ENCODE results near the gene VMO1.
"Not testable (repeated sequence)": the region's sequence is repeated elsewhere in the genome, so short reads cannot be mapped to it uniquely, and the experiment has no call there.

The VMO1 gene, protein sequence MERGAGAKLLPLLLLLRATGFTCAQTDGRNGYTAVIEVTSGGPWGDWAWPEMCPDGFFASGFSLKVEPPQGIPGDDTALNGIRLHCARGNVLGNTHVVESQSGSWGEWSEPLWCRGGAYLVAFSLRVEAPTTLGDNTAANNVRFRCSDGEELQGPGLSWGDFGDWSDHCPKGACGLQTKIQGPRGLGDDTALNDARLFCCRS

DNA sequence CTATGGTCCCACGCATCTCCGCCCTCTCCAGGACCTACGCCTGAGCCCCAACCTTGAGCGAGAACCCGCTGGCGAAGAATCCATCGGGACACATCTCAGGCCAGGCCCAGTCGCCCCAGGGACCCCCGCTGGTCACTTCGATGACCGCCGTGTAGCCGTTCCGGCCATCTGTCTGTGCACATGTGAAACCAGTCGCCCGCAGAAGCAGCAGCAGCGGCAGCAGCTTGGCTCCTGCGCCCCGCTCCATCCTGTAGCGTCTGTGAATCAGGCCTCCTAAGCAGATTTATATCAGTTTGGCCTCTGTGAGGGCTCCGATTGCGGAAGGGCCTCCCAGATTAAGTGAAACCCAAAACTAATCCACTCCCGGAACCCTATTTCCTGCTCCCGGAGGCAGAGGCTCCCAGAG is at the start of gene VMO1:
Gene VMO1, minus strand, starts transcription at position 259 of the 406 bp plus-strand sequence. Its CDS starts 12 bp downstream, at position 247.
- DNase-seq = peak; percentile 56

DNA sequence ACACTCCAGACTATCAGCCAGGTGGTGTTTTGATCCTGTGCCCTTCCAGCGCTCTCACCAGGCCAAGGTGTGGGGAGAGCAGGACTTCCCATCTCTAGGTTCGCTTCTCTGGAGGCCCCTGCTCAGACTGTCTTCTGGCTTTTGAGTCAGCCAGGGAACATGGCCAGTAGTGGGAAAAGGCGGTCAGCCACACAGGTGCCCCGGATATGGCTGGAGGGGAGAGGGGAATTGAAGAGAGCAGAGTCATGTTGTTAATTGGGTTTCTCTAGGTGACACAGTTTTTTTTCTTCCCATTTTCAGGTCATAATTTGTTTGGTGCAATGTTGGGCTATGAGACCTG is 48.5 kb upstream of the VMO1 start:
- no peak for DNase-seq

DNA sequence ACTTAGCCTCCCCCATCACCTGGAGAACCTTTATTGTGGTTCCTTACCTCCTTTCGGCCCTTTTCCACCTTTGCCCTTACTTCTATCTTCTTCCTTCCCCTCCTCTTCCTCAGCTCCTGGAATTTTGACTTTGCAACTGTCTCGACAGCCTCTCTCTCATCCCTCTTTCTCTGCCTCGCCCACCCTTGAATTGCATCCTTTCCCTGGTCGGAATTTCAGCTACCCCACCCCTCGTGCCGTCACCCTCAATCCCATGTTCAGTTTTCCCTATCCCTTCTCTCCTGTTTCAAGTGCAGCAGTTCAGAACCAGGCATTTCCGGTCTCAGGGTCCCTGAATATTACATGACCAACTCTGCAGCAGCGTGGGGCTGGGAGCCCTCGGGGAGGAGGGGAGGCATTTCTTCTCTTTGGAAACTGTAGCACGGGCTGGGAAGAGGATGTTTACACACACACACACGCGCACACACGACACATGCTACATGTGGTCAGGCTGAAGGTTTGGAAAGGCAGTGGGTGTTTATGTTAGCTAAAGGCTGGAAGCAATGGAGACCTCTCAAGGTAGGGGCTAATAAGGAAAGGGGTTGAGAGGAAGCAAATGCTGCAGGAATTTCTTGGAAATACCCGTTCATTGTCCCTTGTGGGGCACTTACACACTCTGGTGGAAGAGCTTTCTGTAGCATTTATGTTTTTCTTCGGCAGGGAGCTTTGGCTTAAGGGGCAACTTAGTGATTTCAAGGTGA is 47.9 kb upstream of the VMO1 start:
- peak; percentile 68 for DNase-seq

DNA sequence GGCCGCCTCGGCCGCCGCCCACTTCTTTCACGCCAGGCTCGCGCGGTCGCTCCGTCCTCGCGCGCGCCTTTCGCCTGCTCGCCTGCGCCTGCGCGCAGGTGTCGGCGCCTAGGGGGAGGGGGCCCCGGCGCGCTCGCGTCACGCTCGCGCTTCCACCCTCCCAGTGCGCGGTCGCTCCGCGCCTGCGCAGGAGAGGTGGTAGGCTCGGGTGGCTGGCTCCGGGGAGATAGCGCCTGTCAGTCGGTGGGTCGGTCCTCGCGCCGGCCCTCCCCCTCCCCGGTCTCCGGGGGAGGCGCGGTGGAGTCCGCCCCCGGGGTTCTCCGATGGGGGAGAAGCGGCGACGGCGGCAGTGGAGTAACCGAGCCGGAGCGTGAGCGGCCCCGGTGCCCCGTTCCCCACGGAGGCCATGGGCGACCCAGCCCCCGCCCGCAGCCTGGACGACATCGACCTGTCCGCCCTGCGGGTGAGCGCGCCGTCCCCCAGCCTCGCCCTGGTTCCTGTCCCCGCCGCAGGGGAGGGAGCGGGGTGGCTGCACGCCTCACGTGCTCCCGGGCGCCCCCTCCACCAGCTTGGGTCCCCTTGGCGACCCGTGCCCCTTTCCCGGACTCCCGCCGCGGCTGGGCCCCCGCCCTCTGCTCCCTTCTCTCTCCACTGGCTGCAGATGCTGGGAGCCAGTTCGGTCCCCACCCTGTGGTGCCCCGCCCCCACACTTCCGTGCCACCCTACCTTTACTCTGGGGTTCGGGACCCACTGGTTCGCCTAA is 47.2 kb upstream of the VMO1 start, which contains the start of gene MINK1:
Gene MINK1, plus strand, starts transcription at position 163 of the 763 bp plus-strand sequence. Its CDS starts 244 bp downstream, at position 407.
- peak; percentile 94 for DNase-seq

DNA sequence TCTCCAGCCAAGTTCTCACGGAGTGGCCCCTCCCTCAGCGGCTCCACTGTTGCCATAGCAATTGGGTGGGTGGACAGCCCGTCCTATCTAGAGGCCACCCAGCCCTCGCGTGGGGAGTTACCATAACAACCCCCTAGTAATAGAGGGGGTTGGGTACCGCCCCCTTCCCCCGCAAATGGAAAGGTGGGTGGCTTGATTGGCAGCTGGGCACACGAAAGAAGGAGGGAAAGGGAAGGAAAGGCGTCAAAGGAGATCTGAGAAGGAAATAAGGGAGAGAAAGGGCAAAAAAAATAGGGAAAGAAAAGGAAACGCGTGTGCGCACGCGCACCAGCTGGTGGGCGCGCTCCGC is 46.6 kb upstream of the VMO1 start:
- DNase-seq = not testable (repeated sequence)

DNA sequence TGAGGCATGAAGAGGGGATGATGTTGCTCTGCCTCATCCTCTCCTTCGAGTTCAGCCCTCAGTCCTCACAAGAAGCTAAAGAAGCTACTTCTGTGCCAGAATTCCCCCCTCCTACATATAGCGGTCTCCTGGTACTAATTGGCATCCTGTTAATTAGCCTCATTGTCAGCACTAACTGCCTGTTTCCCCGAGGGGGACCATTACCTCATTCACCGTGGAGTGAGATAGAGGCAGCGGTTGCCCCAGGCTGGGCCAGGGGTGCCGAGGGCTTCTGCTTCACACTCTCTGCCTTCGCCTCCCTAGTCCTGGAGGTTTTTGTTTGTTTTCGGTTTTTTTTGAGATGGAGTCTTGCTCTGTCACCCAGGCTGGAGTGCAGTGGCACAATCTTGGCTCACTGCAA is 41.2 kb upstream of the VMO1 start:
- no peak for DNase-seq

DNA sequence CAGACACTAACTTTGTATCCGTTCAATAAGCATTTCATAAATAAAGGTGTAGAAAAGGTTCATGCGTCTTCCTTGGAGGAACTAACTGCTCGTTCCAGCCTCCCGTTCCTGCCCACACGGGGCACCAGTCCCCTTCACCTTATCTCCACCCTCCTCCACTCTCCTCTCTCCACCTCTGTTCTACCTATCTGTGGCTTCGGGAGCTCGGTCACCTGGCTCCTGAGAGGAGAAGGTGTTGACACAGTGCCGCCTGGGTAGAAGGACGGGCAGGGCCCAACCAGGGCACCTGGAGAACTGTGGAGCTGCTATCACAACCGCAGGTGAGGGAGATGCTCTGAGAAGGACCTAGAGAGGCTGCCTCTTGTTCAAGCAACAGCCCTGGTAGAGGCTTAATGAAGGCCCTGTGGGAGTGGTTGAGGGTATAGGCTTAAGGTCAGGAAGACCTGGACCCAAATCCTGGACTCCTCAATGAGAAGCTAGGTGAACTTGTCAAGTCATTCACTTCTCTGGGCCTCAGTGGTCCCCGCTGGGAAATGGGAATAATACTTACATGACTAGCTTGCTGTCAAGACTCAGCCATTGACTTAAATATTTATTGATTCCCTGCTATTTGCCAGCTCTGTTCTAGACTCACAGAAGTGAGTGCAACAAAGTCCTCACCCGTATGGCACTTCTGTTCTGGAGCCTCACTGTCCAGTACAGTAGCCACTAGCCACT is 37.4 kb upstream of the VMO1 start:
- DNase-seq = no peak

DNA sequence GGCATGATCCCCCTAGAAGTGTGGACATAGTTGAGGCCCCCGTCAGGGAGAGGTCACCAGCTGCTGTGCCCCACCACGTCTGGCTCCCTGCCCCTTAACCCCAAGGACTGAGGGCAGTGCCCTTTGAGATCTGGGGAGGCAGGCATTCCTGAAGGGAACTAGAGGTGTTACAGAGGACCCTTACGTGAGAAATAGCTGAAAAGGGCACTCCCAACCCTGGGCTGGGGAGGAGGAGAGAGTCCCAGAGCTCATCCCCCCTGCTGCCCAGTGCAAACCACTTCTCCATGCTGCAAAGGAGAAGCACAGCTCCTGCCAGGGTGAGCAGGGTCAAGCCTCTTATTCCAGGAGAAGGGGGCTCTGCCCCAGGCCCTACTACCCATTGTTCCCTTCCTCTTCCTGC is 36.7 kb upstream of the VMO1 start:
- DNase-seq = no peak

DNA sequence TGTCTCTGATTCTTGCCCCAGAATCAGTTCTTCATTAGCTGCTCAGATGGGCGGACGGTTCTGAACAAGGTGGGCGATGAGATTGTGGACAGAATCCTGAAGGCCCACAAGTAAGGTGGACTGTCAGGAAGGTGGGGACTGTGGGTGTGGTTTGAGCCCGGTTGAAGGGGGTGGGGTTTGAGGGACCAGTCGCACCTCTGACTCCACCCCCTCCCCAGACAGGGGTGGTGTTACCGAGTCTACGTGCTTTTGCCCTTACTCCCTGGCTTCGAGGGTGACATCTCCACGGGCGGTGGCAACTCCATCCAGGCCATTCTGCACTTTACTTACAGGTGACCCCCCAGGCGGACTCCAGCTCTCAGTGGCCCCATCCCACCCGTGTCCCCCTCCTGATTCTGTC is 32.1 kb upstream of the VMO1 start:
- DNase-seq = no peak

DNA sequence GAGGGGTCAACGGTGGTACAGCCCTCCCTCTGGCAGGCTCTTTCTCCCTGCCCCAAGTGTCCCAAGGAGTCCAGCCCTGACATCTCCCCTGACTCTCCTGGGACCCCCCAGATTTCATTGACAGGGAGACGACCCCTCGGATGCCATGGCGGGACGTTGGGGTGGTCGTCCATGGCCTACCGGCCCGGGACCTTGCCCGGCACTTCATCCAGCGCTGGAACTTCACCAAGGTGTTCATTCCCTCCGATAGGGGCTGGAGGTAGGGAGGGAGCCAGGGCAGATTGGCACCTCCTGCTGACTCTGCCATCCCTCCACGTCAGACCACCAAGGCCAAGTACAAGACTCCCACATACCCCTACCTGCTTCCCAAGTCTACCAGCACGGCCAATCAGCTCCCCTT is 30.7 kb upstream of the VMO1 start:
- DNase-seq = no peak

DNA sequence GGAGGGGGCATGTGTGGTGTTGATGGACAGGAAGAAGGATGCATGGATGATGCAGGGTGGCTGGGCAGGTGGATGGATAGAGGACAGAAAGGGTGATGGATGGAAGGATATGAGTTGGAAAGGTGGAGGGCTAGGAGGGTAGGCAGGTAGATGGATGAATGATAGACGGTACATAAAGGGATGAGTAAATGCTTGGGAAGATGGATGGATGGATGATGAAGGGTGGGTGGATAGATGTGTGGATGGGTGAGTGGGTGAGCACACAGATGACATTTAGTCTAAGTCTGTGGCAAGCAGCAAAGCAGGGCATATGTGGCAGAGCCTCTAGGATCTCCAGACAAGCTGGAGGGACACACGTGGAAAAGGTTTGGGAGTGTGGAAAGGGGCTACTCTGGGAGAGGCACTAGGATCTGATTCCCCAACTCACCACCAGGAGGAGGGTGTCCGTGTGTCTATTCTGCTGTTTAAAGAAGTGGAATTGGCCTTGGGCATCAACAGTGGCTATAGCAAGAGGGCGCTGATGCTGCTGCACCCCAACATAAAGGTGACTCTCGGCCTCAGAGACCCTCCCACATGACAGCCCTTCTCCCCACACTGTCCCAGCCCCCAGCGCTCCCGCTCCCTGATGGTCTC is 29.0 kb upstream of the VMO1 start:
- DNase-seq = no peak

DNA sequence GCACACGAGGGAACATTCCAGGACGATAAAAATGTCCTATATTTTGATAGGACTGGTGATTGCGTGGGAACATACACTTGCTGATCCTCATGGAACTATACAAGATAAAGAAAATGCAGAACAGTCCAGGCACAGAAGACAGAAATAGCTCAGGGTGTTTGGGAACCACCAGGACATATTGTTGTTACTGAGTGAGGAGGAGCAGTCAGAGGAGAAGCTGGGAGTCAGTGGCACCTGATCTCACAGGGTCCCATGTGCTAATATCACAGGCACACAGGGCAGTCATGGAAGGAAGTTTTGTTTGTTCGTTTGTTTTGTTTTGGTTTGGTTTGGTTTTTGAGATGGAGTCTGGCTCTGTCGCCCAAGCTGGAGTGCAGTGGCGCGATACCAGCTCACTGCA is 26.5 kb upstream of the VMO1 start:
- DNase-seq = no peak

DNA sequence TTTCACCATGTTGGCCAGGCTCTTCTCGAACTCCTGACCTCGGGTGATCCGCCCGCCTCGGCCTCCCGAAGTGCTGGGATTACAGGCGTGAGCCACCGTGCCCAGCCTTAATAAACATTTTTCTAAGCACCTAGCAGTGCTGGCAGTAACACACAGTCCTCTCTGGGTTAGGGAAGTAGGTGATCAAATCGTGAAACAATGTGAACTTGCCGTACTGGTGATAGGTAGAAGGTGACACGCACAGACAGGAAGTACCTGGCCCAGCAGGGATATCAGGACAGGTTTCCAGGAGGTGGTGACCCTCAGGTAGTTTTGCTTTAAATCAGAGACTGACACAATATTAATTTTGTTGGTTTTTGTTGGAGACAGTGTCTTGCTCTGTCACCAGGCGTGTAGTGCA is 25.3 kb upstream of the VMO1 start:
- no peak for DNase-seq

DNA sequence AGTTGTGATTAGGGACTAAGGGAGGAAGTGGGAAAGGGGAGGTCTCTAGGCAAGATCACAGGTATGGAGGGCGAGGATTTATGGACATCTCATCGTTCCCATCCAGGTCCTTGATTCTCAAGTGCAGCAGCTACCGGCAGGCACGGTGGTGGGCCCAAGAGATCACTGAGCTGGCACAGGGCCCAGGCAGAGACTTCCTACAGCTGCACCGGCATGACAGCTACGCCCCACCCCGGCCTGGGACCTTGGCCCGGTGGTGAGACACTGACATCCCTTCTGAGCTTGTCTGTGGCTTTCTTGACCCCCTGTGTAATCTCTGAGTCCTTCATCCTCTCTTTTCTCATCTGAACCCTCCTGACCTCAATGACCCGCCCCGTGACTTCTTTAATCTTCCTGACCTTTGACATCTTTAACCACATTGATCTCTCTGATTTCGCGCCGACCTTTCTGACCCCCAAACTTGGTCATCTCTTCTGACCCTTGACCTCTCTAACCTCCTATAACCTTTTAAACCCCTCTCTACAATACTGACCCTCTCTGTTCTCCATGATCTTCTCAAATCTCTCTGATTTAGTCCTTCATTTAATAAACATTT is 24.6 kb upstream of the VMO1 start:
- DNase-seq = no peak

DNA sequence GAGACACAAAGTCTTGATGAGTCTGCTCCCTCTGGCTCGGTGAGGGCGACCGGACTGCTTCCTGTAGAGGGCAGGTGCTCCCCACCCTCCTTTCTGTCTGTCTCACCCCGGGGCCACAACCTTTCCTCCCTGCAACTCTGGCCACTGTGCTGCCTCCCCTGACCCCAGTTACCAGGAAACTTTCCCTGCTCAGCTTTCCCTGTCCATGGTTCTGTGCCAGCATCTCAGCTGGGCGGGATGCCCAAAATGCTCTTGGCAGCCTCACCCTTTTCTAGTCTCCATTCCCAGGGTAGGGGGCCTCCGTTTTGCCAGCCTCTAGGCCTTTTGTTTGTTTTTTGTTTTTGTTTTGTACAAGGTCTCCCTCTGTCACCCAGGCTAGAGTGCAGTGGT is 22.2 kb upstream of the VMO1 start:
- DNase-seq = no peak

DNA sequence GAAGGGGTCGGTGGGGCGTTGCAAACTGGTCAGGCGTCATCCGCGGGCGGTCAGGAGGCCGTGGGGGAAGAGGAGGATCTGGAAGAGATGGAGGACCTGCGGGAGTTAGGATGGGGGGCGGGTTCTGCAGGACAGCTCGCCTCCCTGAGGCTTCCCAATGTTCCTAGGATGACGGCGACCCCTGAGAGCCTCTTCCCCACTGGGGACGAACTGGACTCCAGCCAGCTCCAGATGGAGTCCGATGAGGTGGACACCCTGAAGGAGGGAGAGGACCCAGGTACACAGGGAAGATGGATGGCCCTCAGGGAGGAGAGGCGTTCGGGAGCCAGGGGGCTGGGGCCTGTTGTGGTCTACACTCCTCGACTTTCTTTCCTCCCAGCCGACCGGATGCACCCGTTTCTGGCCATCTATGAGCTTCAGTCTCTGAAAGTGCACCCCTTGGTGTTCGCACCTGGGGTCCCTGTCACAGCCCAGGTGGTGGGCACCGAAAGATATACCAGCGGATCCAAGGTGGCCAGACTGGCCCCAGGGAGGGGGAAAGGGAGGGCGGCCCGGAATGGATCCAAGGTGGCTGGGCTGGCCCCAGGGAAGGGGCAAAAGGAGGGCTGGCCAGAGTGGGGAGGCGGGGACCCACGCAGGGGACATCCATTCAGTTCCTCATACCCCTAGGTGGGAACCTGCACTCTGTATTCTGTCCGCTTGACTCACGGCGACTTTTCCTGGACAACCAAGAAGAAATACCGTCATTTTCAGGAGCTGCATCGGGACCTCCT is 21.6 kb upstream of the VMO1 start:
- no peak for DNase-seq

DNA sequence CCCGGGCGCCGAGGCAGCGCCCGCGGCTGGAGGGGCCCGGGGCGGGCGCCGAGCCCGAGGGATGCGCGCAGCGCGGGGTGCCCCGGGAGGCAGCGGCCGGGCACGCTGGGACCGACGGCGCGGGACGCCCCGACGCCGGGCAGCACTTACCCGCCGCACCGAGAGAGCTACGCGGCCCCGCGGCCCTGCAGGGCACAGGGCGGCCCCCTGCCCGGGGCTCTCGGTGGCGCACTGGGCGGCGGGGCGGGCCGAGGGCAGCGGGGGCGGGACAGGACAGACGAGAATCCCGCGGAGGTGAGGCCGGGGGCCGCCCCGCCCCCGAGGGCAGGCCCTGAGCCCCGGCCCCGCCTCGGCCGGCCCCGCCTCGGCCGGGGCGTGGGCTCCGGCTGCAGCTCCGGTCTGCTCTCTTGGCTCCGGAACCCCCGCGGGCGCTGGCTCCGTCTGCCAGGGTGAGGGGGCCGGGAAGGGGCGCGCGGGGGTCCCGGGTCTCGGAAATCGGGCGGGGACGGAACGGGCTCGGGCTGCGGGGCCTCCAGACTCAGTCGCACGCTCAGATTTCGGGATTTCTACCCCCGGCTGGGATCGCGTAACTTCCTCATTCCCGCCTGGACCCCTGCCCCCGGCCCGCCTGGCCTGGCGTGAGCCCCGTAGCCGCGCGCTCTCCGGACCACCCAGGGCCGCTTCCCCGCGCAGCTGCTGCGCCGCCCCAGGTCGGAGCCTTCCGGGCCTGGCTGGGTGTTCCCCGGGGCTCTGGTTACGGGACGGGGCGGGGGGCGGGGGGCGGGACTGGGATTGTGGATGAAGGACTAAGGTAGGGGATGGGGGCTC is 20.8 kb upstream of the VMO1 start, which contains the start of gene PLD2:
Gene PLD2, plus strand, starts transcription at position 376 of the 828 bp plus-strand sequence. CDS start 621 bp downstream, outside the sequence.
- DNase-seq = peak; percentile 86

DNA sequence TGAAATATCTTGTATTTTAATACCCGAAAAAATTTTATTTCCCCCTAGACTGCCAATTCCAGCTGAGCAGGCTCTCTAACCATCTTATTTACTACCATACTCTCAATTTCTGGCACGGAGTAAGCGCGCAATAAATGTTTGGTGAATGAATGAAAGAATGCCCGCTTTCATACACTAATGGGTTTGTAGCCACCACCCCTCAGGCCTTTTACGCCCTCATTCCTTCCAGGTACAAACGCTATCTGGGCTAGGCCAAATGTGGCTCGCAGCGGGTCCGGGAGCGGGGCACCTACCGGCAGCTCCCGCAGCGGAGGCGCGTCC is 20.3 kb upstream of the VMO1 start:
- DNase-seq = no peak

DNA sequence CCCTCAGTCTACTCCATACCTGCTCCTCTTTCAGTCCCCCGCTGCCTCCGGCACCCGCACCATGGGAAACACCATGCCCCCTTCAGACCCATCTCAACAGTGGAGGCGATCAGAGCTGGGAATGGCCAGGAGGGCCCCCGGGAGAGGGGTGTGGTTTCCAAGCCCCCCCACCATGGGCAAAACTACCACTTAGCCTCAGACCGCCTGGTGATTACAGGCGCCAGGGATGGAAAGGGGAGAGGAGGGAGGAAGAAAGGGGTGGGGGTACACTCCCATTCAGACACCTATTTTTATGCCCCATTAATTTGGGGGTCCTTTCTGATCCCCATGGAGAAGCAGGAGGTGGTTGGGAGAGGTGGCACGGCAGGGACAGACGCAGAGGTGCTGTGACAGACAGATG is 16.1 kb upstream of the VMO1 start, which contains the start of gene C17orf114:
Gene C17orf114, minus strand, starts transcription at position 101 of the 400 bp plus-strand sequence.
- no peak for DNase-seq

DNA sequence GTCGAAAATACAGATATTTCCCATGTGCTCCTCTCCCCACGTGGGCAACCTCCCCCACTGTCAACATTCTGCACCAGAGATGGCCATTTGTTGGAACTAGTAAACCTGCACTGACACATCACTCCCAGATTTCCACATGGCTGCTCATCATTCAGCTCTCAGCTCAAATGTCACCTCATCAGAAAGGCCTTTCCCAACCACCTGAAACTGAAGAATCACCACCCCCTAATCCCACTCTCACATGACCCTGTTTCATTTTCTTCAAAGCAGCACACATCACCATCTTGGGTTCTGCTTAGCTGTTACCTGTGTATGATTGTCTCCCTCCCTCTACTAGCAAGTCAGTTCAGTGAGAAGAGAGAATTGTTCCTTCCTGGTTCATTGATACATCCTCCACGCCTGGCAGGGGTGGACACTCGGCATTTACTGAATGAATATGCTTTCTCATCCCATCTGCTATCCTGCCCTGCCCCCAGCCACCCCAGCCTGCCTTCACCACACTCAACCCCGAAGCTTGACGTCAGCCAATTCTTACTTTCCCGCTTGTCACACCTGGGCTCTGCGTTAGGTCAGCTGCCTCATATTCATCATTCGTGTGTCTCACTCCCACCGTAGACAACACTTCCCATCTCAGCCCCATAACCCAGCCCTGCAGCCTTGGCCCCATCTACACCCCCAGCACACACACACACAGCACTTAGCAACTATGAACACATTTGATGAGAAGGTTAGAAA is 14.5 kb upstream of the VMO1 start:
- no peak for DNase-seq

Data from EL (cell line).